GDM1 (cell line): ENCODE measurements around the gene SHROOM3.
"Not testable (repeated sequence)": the region's sequence is repeated elsewhere in the genome, so short reads cannot be mapped to it uniquely, and the experiment has no call there.

Experiments used
- DNase-seq: peaks from one replicate; lab custom pipeline; 2025; lab: John Stamatoyannopoulos, UW

SHROOM3 gene

GRCh38 chr4:76723924-76724323 lies 288.9 kb downstream of the SHROOM3 start:
- no peak for DNase-seq

GRCh38 chr4:76725039-76725438 lies 290.0 kb downstream of the SHROOM3 start:
- DNase-seq = no peak

GRCh38 chr4:76726176-76726575 lies 291.1 kb downstream of the SHROOM3 start:
- no peak for DNase-seq

GRCh38 chr4:76726631-76727030 lies 291.6 kb downstream of the SHROOM3 start:
- DNase-seq = no peak

GRCh38 chr4:76727934-76728333 lies 292.9 kb downstream of the SHROOM3 start:
- not testable (repeated sequence) for DNase-seq

GRCh38 chr4:76729460-76729859 lies 294.4 kb downstream of the SHROOM3 start:
- DNase-seq = no peak

GRCh38 chr4:76729980-76730379 lies 295.0 kb downstream of the SHROOM3 start:
- DNase-seq = no peak

GRCh38 chr4:76732246-76732645 lies 297.2 kb downstream of the SHROOM3 start:
- no peak for DNase-seq

- DNase-seq = no peak
Observed at GRCh38 chr4:76733068-76733771, 298.2 kb downstream of the SHROOM3 start.

- DNase-seq = no peak
Observed at GRCh38 chr4:76736414-76736813, 301.4 kb downstream of the SHROOM3 start.

- no peak for DNase-seq
Observed at GRCh38 chr4:76737180-76737579, 302.2 kb downstream of the SHROOM3 start.

GRCh38 chr4:76737771-76738085 lies 302.7 kb downstream of the SHROOM3 start:
- no peak for DNase-seq

GRCh38 chr4:76738086-76738931 lies 303.3 kb downstream of the SHROOM3 start:
- DNase-seq = no peak

GRCh38 chr4:76740192-76740591 lies 305.2 kb downstream of the SHROOM3 start:
- DNase-seq = no peak

GRCh38 chr4:76740866-76741662 lies 306.0 kb downstream of the SHROOM3 start:
- no peak for DNase-seq

- DNase-seq = no peak
Observed at GRCh38 chr4:76741663-76742020, 306.6 kb downstream of the SHROOM3 start.

GRCh38 chr4:76744241-76744921 lies 309.4 kb downstream of the SHROOM3 start:
- DNase-seq = no peak

GRCh38 chr4:76745240-76745639 lies 310.2 kb downstream of the SHROOM3 start:
- no peak for DNase-seq

GRCh38 chr4:76747563-76747962 lies 312.5 kb downstream of the SHROOM3 start:
- no peak for DNase-seq

GRCh38 chr4:76748649-76749048 lies 313.6 kb downstream of the SHROOM3 start:
- no peak for DNase-seq

- DNase-seq = no peak
Observed at GRCh38 chr4:76749355-76749754, 314.3 kb downstream of the SHROOM3 start.

GRCh38 chr4:76750716-76751115 lies 315.7 kb downstream of the SHROOM3 start:
- DNase-seq = no peak
